ENCODE results near the gene MEG3. TPM values are rescaled to one million over a fixed set of nuclear protein-coding genes. Genes with fewer than 3 reads are reported as not detected.

MEG3 gene
- total and polyA plus RNA-seq, 2 of the 8 experiments (the other 6 are each of a cell fraction or from before 2014, with no cell fraction given): 0.17 to 1.1 TPM

DNA sequence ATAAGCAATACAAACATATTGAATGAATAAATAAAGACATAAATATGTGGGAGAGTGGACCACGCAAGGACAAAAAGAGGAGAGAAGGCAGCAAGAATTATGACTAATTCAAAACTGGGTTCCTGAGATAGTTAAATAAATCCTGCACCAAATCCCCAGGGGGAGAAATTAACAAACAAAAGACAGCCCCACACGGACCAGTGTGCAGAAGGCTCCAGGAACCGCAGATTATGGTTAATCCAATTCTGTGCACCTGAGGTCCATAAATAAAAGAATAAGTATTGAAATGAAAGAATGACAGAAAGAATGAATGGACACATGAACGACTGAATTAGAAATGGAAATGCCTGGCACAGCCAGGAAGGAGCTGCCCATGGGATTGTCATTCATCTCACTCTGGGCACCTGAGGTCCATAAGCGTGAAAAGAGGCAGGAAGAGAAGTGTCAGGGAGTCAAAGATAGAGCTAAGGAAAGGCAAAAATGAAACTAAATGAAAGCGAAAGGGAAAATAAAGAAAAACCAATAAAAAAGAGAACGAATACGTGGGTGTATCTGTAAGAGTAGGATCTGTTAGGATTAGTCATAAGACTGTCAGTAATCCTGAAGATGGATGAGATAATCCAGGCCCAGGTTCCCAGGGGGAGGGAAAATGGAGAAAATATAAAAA lies 23.3 kb downstream of the MEG3 start:
- H3K9me3 ChIP-seq (ENCODE audit: insufficient read depth in 2 of 2, low read depth in 1 of 2, low read length in 1 of 2): no peaks in the 10 kb centered on the region
- no peak for DNase-seq (ENCODE audit: low read depth in 1 of 2, low spot score in 2 of 2)
- H3K79me2 ChIP-seq (ENCODE audit: control insufficient read depth in 1 of 2, insufficient read depth in 2 of 2, low read length in 2 of 2): no peaks in the 10 kb centered on the region
- FAIRE-seq: no peak
- no peak overlapping the region for H3K4ac ChIP-seq (replicated peaks; ENCODE audit: insufficient read length, low read depth, low read length)
- CTCF ChIA-PET (ENCODE audit: partially characterized antibody): interaction anchor here (0.7 kb wide), 1 partner anchor 24 kb away, joined by 3 read pairs; no protein-coding TSS in a partner anchor
- H2BK15ac ChIP-seq (ENCODE audit: low read length): no peak overlapping the region
- no peak overlapping the region for H3K23ac ChIP-seq (ENCODE audit: insufficient read length)
- WGBS, 2 experiments (ENCODE audit: extremely low coverage in 1 of 2, insufficient coverage in 1 of 2, insufficient read length in 1 of 2, insufficient replicate concordance in 2 of 2, low coverage in 1 of 2, low lambda C conversion rate in 2 of 2, missing lambda C conversion rate in 1 of 2): 85% methylated on average over 8 of the region's 8 CpGs; no CpG with 5 or more reads in 1 of the 2 experiments
- H3K4me1 ChIP-seq (replicated peaks in 1 of 4; ENCODE audit: control insufficient read depth in 3 of 4, insufficient read depth in 4 of 4, low read length in 3 of 4): no peaks in the 10 kb centered on the region
- POLR2A ChIA-PET (ENCODE audit: partially characterized antibody): no interaction called here
- H3K4me3 ChIP-seq (ENCODE audit: extremely low read depth in 1 of 4, insufficient read depth in 2 of 4, low read depth in 3 of 4, low read length in 4 of 4): no peak overlapping the region
- no peak overlapping the region for H3K56ac ChIP-seq (replicated peaks; ENCODE audit: insufficient read length, low read depth, low read length)
- no peak overlapping the region for H3K14ac ChIP-seq (ENCODE audit: insufficient read length)
- H2BK20ac ChIP-seq (ENCODE audit: low read length): no peak overlapping the region
- no peaks in the 10 kb centered on the region for H3K79me1 ChIP-seq (ENCODE audit: low read depth, low read length)
- H4K8ac ChIP-seq (ENCODE audit: extremely low read depth, insufficient read depth, low read length): no peak overlapping the region
- H4K5ac ChIP-seq (ENCODE audit: insufficient read length, low read depth, low read length): no peak overlapping the region
- H3K18ac ChIP-seq (ENCODE audit: extremely low read depth, low read length): no peak overlapping the region
- no peaks in the 10 kb centered on the region for H3K27me3 ChIP-seq (replicated peaks in 1 of 4; ENCODE audit: control insufficient read depth in 3 of 4, extremely low read depth in 1 of 4, insufficient read depth in 3 of 4, low read length in 3 of 4)
- no peak overlapping the region for H2BK12ac ChIP-seq (ENCODE audit: low read depth, low read length)
- no peak overlapping the region for H3K27ac ChIP-seq (ENCODE audit: low read depth, low read length)
- H2BK120ac ChIP-seq (replicated peaks; ENCODE audit: low read depth, low read length): no peak overlapping the region
- H4K91ac ChIP-seq (replicated peaks; ENCODE audit: insufficient read length, low read length): no peak overlapping the region
- no peaks in the 10 kb centered on the region for H4K20me1 ChIP-seq (replicated peaks in 1 of 2; ENCODE audit: control insufficient read depth in 1 of 2, insufficient read depth in 2 of 2, low read length in 2 of 2)
- H2AK5ac ChIP-seq (ENCODE audit: low read depth, low read length): no peak overlapping the region
- no peak overlapping the region for H2BK5ac ChIP-seq (ENCODE audit: low read depth, low read length)
- H3K4me2 ChIP-seq (ENCODE audit: insufficient read depth in 1 of 2, low read depth in 2 of 2, low read length in 2 of 2): no peak overlapping the region
- no peak overlapping the region for H3K9ac ChIP-seq (replicated peaks in 1 of 4; ENCODE audit: extremely low read depth in 1 of 4, low read depth in 3 of 4, low read length in 3 of 4)
- no peaks in the 10 kb centered on the region for H3K23me2 ChIP-seq (ENCODE audit: low read depth, low read length)
- no peaks in the 10 kb centered on the region for H3K36me3 ChIP-seq (ENCODE audit: control insufficient read depth in 2 of 4, insufficient read depth in 4 of 4, low read length in 3 of 4)
- no peak overlapping the region for H2AFZ ChIP-seq (ENCODE audit: low read length)
- TF ChIP-seq GABPA (IDR thresholded peaks at IDR 0.05; ENCODE audit: borderline replicate concordance, insufficient read depth, low read length) (no peak), SP4 (IDR thresholded peaks at IDR 0.05; ENCODE audit: low read length) (no peak), TCF12 (IDR thresholded peaks at IDR 0.05; ENCODE audit: low read depth, low read length) (no peak), PHF8 (conservative IDR thresholded peaks at IDR 0.05; ENCODE audit: low read depth, low read length) (no peak), POLR2AphosphoS5 (IDR thresholded peaks at IDR 0.05; ENCODE audit: low read depth, low read length) (no peak), HDAC2 (IDR thresholded peaks at IDR 0.05; ENCODE audit: borderline replicate concordance in 1 of 2, low read depth in 2 of 2, low read length in 2 of 2) (no peak), GTF2F1 (IDR thresholded peaks at IDR 0.05; ENCODE audit: borderline replicate concordance, low read depth, low read length) (no peak), SIRT6 (IDR thresholded peaks at IDR 0.05; ENCODE audit: low read length) (no peak), TEAD4 (IDR thresholded peaks at IDR 0.05; ENCODE audit: low read depth, low read length) (no peak), BRCA1 (IDR thresholded peaks at IDR 0.05; ENCODE audit: low read depth, low read length) (no peak), MAFK (IDR thresholded peaks at IDR 0.05; ENCODE audit: low read depth, low read length) (no peak), SP1 (IDR thresholded peaks at IDR 0.05; ENCODE audit: low read depth, low read length) (no peak), TAF1 (IDR thresholded peaks at IDR 0.05; ENCODE audit: low read depth, low read length) (no peak), KDM4A (IDR thresholded peaks at IDR 0.05; ENCODE audit: low read depth, low read length, severe bottlenecking) (no peak)
- TF ChIP-seq, protein P1, sequence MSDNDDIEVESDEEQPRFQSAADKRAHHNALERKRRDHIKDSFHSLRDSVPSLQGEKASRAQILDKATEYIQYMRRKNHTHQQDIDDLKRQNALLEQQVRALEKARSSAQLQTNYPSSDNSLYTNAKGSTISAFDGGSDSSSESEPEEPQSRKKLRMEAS (IDR thresholded peaks at IDR 0.05): no peak

Data from H1 (cell line).